Stimulated activated CD4-positive, alpha-beta T cell treated with anti-CD3 and anti-CD28 coated beads, TNF-alpha, amount 100 ng/mL, for 48 hours (primary cell): ENCODE results near the gene ACOD1.
"Not testable (repeated sequence)": the region's sequence is repeated elsewhere in the genome, so short reads cannot be mapped to it uniquely, and the experiment has no call there.

Source experiments
- DNase-seq, 3 donors: peaks; one replicate each; pipeline ENCODE4 v3.0.0-alpha.2; 2020; ENCODE audit warnings: low read depth in 3 of 3

Gene ACOD1

DNA sequence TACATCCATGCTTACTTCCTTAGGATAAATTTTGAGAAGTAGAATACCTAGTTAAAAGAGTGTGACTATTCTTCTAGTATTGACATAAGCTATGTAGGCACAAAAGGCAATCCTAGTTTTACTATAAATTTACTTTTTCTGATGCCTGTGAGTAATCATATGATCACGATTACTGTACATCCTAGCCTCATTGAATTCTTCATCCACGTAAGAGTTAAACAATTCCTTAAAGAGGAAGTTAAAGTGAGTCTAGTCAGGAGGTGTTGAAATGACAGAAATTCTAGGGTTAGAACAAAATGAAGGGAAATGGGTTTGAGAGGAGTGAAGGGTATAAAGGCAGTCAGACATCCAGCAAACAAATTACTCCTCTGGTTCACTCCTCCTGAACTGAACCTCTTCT is at the start of gene ACOD1:
ACOD1 (plus strand) TSS at position 363 of the 400 bp plus-strand sequence. CDS start 48 bp downstream, outside the sequence.
- DNase-seq: no peak

DNA sequence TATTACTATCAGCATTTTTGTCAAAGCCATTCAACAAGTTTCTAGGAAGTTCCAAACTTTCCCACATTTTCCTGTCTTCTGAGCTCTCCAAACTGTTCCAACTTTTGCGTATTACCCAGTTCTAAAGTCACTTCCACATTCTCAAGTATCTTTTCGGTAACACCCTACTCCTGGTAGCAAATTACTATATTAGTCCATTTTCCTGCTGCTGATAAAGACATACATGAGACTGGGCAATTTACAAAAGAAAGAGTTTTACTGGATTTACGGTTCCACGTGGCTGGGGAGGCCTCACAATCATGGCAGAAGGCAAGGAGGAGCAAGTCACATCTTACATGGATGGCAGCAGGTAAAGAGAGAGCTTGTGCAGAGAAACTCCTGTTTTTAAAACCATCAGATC is 49.2 kb upstream of the ACOD1 start:
- DNase-seq: not testable (repeated sequence)

DNA sequence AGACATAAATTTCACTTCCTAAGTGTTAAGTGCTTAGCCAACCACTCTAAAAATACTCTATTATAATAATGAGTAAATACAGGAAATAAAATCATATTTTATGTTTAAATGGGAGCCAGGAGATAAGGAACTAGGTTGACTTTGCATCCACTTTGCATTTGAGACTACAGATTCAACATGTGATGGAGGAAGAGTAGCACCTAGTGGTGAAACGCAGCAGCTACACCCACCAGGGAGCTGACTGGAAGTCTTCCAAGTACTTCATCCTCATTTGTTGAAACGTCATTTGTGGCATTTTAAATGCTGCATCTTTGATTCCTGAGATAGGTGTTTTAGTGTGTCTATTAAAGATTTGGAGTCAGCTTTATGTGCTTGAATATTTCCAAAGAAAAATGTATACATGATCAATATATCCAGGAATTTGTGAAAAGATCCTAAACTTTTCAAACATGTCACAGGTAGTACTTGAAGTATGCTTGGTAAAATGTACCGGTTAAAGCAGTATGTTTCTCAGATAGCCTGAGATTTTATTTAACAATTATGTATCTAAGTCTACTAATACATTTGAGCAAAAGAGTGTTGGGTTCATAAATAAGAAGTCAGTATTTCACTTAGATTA is 44.7 kb upstream of the ACOD1 start:
- DNase-seq: peak; percentile 45 to 55 (median 47)

GRCh38 chr13:76904507-76904906 is 43.8 kb upstream of the ACOD1 start:
- DNase-seq: no peak

- DNase-seq: no peak
These were observed 35.8 kb upstream of the ACOD1 start for GRCh38 chr13:76912476-76912875.

DNA sequence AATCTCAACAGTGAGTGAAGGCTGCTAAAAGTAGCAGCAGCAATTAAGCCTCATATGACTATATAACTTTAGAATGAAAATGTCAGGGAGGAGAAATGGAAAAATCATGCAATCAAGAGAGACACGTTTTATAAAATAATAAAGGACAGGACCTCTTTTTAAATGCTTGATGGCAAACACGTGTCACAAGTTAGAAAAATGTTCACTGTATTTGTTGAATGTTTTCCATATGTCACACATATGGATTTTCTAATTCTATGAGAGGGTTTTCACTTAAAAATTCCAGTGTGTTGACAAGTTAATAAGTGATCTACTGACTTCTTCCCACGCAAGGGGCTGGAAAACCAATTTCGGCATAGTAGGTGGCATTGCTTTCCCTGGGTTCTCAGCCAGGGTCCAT is 34.4 kb upstream of the ACOD1 start:
- no peak for DNase-seq

DNA sequence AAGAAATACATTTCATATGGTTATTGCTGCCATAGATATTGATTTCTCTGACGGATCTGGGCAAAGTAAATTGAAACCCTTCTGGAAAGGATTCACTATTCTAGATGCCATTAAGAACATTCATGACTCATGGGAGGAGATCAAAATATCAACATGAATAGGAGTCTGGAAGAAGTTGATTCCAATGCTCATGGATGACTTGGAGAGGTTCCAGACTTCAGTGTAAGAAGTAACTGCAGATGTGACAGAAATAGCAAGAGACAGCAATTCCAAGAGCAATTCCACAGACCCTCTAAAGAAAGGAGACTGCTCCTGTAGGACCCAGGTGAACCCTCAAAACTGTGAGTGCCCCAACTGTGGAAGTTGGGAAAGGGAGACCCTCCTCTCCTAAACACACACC is 31.2 kb upstream of the ACOD1 start:
- DNase-seq: no peak

GRCh38 chr13:76917755-76918481 is 30.4 kb upstream of the ACOD1 start:
- not testable (repeated sequence) for DNase-seq

- no peak for DNase-seq
These were observed 26.8 kb upstream of the ACOD1 start for GRCh38 chr13:76921516-76921915.

- DNase-seq: no peak
These were observed 23.2 kb upstream of the ACOD1 start for GRCh38 chr13:76925115-76925514.

DNA sequence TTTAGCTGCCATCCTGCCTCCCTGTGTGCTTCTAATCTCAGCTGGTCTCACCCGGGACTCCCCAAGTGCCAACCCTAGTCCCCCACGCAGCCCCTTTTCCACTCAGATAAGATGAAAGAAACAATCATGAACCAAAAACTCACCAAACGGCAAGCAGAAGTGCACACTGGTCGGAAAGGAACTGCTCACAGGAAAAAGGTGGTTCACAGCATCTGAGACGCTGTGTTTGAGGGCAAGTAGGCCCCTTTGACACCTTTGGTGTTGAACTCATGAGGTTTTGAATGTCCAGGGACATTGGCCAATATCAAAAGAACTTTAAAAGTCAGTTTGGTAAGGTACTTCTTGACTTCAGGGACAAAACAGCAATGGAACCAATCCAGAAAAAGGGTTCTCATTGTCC is 20.4 kb upstream of the ACOD1 start:
- DNase-seq: no peak

GRCh38 chr13:76928456-76928855 is 19.9 kb upstream of the ACOD1 start:
- no peak for DNase-seq

DNA sequence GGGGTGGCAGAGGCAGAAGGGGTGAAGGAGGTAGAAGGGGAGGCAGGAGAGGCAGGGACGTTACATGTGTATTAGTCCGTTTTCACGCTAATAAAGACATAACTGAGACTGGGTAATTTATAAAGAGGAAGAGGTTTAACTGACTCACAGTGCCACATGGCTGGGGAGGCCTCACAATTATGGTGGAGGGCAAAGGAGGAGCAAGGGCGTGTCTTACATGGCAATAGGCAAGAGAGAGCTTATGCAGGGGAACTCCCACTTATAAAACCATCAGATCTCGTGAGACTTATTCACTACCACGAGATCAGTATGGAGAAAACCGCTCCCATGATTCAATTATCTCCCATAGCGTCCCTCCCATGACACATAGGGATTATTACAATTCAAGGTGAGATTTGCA is 19.0 kb upstream of the ACOD1 start:
- no peak for DNase-seq

DNA sequence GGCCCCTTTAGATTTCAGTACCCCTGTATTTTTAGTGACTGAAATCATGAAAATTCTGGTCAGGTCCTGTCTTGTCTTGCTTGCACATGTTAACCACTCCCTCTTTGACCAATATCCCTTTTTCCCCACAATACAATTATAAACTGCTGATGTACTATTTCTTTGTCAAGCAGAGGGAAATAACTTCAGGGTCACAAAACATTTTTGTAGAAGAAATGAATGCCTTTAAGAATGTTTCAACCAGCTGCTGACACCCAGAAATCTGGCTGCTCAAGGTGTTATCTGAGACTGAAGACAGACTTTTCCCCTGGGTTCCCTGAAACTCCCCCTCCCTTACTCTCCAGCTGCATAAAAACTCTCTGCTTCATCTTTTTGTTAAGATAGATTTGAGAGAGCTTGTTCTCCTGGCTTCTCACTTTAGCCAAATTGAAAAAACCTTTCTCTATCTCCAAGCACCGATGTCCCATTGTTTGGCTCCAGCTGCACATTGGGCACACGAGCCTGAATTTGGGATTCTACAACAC is 18.4 kb upstream of the ACOD1 start:
- no peak for DNase-seq

DNA sequence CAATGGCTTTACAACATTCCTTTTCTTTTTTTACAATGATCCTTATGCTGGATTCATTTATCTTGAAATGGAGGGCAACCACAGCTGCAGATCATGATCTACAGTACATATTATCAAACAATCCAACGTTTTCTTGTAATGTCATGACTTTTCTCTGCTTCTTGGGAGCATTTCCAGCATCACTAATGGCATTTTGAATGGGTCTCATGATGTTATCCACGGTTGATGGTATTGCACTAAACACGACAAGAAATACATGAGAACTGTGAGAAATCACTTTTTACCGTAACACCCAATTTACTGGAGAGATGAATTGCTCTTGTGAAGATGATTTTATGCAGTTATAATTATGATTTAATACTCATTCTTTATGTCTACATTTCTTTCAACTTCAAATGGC is 16.2 kb upstream of the ACOD1 start:
- DNase-seq: no peak

DNA sequence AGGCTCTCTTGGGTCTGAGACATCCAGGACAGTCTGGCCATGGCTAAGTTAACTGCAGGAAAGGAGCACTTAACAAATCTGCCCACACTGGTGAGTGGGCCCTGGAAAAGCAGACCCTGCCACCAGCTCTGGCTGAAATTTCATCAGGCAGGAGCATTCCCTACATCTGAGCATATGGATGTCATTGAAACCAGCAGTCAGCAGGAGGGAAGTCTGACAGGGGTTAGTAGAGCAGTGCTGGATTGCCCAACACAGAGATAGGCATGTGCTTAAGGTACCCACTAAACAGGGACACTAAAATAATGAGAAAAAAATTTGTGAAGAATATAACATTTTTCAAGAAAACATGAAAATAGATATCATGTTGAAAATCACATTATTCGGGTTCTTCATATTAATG is 13.6 kb upstream of the ACOD1 start:
- no peak for DNase-seq

DNA sequence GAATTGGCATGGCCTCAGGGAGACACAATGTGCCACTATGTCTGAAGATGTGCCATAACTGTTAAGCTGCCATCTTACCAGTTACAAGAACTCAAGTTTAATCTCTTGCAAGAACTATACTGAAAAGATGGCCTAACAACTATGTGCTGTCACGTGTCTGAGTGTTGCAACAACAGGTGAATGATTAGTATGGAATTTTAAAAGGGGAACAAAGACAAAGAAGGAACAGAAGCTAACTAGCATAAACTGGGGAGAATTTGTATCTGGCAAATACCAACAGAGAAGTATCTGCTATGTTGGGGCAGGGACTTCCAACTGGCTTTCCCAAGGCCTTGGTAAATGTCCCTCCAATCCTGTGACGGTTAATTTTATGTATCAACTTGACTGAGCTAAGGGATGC is 11.5 kb upstream of the ACOD1 start:
- DNase-seq: no peak

DNA sequence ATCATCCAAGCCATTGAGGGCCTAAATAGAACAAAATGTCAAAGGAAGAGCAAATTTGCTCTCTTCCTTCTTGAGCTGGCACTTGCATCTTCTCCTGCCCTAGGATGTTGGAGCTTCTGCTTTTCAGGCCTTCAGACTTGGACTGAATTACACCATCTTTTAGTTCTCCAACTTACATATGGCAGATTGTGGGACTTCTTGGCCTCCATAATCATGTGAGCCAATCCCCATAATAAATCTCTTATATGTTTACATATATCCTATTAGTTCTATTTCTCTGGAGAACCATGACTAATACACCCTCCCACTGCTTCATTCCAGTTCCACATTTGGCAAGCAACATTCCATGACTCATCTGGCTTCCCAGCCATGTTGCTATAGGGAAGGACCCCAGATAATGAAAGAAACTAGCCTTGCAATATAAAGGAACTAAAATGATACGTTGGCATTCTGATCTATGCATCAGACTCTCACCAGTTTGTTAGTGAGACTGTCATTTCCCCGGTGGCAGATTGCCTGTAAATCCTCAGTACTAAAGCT is 11.0 kb upstream of the ACOD1 start:
- DNase-seq: no peak

DNA sequence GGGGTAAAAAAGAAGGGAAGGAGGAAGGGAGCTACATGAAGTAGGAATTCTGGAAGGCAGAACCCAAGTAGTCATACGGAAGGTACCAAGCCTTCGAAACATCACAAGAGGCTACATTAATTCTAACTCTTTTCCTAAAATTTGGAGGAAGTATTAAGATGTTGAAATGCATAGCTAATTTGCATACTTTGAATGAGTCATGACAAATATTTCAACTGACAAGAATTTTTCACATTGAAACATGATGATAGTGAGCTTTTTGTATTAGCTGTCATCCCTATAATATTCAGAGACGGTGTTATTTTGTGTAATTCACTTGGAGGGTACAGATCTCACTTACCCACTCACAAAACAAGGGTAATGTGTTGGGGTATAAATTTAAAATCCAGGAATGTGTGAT is 9.1 kb upstream of the ACOD1 start:
- DNase-seq: no peak

DNA sequence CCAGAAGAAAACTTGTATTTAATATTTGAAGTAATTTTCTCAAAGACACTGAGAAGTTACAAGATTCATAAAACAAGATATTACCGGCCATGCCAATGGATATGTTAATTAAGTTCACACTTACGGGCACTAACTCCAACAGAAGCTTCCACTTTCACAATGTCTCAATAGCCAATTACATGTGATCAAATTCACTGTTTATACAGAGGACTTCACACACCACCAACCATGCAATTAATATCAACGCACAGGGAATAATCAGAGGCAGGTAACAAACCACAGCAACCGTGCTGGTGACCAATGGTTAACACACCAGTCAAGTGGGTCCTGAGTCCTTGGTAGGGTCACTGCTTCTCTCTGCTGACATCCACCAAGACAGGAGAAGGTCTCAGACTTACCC is 5.9 kb upstream of the ACOD1 start:
- no peak for DNase-seq

DNA sequence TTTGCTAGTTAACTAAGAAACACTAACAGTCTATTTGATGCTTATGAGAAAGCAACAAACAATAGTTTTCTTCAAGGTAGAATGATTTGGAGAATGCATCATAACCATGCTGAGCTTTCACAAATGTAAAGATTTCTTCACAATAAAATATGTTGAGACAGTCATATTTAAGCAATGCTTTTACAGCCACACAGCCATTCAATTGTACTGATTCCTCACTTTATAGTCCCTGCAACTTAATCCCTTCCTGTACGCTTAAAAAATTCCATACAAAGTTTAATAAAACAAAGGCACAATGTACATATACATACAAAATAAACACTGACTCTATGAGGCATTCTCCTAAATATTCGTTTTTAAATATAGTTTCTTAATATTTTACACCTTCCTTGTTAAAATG is 4.7 kb upstream of the ACOD1 start:
- no peak for DNase-seq

- no peak for DNase-seq
These were observed 3.9 kb upstream of the ACOD1 start for GRCh38 chr13:76944456-76944855.

GRCh38 chr13:76950101-76950500 is 1.8 kb downstream of the ACOD1 start:
- no peak for DNase-seq
